NB4 (cell line): ENCODE results near the gene GASK1B.

Source experiments
- POLR2A ChIP-seq: IDR thresholded peaks from 2 replicates; pipeline ENCODE4 v1.6.1; 2011; ENCODE audit warnings: mild to moderate bottlenecking; ENCODE audit not compliant: insufficient read length; ENCODE audit errors: extremely low read depth
- TF ChIP-seq, protein P1 (sequence below): IDR thresholded peaks from one replicate; pipeline ENCODE4 v1.5.1; 2012; ENCODE audit warnings: low read depth, low read length

- TF ChIP-seq, protein P1, sequence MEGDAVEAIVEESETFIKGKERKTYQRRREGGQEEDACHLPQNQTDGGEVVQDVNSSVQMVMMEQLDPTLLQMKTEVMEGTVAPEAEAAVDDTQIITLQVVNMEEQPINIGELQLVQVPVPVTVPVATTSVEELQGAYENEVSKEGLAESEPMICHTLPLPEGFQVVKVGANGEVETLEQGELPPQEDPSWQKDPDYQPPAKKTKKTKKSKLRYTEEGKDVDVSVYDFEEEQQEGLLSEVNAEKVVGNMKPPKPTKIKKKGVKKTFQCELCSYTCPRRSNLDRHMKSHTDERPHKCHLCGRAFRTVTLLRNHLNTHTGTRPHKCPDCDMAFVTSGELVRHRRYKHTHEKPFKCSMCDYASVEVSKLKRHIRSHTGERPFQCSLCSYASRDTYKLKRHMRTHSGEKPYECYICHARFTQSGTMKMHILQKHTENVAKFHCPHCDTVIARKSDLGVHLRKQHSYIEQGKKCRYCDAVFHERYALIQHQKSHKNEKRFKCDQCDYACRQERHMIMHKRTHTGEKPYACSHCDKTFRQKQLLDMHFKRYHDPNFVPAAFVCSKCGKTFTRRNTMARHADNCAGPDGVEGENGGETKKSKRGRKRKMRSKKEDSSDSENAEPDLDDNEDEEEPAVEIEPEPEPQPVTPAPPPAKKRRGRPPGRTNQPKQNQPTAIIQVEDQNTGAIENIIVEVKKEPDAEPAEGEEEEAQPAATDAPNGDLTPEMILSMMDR = no peak
- TF ChIP-seq POLR2A = no peak
Observed at GRCh38 chr4:158134222-158134621, 38.6 kb downstream of the GASK1B start.
